Adipose tissue (tissue), 3 donors: ENCODE data around the gene PXN. TPM values are rescaled to one million over a fixed set of nuclear protein-coding genes. Genes with fewer than 3 reads are reported as not detected.

Experiments
- H3K27ac ChIP-seq: one replicate; pipeline ENCODE4 v1.5.1; 2013; ENCODE audit warnings: low read depth, low read length
- WGBS, 3 donors: extraction: QIAGEN DNeasy Blood & Tissue Kit; methylation state at CpG; one replicate each; pipeline ENCODE4 v1.1.7; 2013; 5-methylcytosine and 5-hydroxymethylcytosine counted together
- polyA plus RNA-seq, 3 donors: library from polyadenylated mRNA; stranded (reverse); fragments of 200-250 nt; gene quantifications; one replicate each; pipeline ENCODE4 v1.2.3, GENCODE V29; 2013
- donor health status: healthy with polysubstance abuse.
- donor health status: Bipolar disorder and iron deficiency.
- donor health status: healthy.

PXN gene
- polyA plus RNA-seq, result 100 to 1,000 TPM in 1 of 3 donors, 10 to 100 TPM in 2; 24.5 to 126 (median 77.4) TPM

DNA sequence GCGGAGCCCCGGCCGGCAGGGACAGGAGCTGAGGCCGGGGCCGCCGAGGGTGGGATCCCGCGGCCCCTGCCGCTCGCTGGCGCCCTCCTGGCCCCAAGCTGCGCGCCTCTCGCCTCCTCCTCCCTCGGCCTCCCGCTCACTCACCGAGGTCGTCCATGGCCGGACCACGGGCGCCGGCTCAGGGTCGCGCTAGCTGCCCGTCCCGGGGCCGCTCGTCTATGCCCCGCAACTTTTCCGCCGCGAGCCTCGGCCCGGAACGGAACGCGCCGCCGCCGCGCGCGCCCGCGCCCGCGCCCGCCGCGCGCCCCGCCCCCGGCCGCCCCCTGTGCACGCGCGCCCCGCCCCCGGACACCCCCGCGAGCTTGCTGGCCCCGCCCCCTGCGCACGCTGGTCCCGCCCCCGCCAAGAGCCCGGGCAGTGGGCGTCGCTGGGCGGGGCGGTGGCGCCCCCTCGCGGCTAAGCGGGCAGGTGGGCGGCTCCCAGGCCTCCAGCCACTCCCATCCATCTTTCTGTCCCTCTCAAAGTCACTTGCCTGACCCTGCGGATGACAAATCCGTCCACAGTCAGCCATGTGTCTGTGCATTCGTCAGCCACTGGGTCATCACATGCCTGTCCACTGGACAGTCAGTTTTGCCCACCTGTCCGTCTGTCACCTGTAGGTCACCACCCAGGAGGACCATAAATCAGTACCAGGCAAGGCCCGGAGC, at the start of gene PXN:
TSS of gene PXN (minus strand) at position 258 of the 707 bp plus-strand sequence. CDS start at position 157, 101 bp downstream.
- WGBS, 3 donors, result 1 to 2% (median 2%) methylated on average over 35 to 63 of the region's 81 CpGs
- H3K27ac ChIP-seq, result peak within 1 kb of the TSS; percentile 46

DNA sequence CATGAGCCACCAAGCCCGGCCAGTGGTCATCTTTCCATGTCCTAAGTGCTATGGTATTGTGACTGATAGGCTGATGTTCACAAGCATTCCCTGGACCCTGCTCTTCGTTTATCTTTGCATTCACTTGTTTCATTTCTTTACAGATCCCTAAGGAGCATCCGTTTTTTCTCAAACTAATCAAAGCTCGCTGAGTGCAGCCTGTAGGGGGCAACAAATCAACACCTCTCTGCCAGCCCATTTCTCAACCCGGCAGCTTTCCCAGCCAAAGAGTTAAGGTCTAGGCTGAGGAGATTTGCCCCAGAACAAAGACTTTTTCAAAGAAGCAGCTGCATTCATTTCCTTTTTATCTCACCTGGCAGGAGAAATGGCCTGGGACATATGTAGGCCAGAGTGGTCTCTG, 48.7 kb upstream of the PXN start:
- WGBS, 3 donors, result 55 to 64% (median 57%) methylated on average over 5 of the region's 5 CpGs
- H3K27ac ChIP-seq, result no peak overlapping the region

DNA sequence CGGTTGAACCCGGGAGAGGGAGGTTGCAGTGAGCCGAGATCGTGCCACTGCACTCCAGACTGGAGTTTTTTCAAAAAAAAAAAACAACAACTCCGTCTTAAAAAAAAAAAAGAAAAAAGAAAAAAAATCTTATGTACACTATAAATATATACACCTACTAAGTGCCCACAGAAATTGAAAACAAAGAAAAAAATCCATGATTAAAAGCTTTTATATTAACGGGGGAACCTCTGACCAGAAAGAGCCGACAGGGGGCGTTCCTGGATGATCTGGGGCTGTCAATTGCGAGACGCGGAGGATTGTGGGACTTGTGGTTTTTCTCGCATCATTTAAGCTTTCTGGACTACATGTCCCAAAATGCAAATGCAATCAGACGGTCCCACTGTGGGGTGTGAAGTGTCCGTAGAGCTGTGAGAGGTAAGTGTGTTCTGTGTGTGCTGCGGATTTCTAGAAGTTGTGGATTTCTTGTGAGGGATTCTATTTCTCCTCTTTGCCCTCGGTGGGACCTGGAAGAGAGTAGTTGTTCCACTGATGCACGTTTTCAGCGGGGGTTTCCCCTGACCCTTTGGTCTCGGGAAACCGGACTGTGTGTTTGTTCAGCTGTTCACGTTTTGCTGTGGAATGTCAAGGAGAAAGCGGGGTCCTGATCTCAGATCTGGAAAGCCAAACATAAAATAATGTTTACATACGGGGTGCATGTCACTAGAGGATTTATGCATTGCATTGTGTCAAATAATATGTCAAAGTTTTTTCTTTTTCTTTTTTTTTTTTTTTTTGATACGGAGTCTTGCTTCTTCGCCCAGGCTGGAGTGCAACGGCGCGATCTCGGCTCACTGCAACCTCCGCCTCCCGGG, 36.7 kb upstream of the PXN start, which contains the start of gene SIRT4:
TSS of gene SIRT4 (plus strand) at position 360 of the 854 bp plus-strand sequence. CDS start 1,241 bp downstream, outside the sequence.
- whole genome bisulfite sequencing, 3 donors, result 5 to 9% (median 9%) methylated on average over 31 of the region's 31 CpGs
- no peak within 1 kb of the TSS for H3K27ac ChIP-seq

DNA sequence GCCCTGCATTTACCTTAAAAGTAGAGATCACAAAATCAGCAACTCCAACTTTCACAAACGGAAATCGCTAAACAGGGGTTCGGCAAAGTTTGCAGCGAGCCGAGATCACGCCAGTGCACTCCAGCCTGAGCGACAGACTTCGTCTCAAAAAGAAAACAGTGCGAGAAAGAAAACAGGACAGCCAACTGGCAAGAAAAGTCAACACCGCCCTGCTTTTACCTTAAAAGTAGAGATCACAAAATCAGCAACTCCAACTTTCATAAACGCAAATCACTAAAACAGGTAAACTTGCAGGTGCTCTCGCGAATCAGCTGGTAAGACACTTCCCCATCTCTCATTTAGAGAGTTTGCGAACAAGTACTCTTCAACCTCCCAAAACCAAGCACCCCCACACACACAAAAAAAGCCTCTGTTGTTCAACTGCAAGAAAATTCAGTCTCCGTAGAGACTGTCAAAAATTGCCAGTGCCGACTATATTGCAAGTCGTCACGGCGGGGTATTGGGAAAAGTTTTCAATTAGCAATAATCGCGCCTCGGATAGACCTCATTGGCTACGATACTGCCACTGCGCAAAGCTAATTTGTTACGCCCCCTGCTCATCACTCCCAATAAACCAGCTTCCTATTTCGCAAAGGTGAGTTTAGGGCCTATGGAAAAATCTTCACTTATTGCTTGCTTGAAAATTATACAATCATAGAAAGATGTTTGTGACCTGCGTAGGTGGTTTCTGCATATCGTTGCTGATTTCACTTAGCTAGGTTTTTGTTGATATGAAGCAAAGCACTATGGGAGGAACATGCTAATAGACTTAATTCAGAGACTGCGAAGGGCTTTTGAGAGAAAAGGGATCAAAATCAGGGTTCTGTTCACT, 27.4 kb upstream of the PXN start, which contains the start of gene RNU4-1:
TSS of gene RNU4-1 (minus strand) at position 577 of the 871 bp plus-strand sequence.
- WGBS, 3 donors, result 0 to 1% (median 0%) methylated on average over 29 of the region's 29 CpGs
- H3K27ac ChIP-seq, result peak within 1 kb of the TSS; percentile 28

DNA sequence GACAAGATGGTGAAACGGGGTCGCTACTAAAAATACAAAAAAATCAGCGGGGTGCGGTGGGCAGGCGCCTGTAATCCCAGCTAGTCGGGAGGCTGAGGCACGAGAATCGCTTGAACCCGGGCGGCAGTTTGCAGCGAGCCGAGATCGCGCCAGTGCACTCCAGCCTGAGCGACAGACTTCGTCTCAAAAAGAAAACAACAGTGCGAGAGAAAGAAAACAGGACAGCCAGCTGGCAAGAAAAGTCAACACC, 26.8 kb upstream of the PXN start:
- WGBS, 3 donors, result 0% methylated on average over 17 of the region's 17 CpGs
- peak overlapping the region; percentile 28 for H3K27ac ChIP-seq

DNA sequence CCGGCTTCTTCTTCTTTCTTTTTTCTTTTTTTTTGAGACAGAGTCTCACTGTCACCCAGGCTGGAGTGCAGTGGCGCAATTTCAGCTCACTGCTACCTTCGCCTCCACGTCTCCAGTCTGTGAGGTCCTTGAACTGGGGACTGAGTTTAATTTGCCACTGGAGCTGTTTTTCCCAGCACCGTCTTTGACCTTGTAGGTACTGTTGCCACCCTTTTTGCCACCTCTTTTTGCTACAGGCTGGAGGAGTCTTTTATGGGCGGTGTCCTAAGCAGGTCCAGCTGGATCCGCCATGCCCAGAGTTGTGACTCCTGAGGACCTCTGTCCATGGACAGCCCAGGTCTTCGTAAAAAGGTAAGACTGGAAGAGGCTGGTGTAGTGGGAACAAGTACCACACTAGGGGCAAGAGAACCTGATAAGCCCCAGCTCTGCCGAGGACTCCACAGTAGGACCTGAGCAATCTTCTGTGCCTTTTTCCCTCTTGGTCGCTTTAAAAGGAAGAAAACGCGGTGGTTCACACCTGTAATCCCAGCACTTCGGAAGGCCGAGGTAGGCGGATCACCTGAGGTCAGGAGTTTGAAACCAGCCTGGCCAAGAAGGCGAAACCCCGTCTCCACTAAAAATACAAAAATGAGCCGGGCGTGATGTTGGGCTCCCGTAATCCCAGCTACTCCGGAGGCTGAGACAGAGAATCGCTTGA, 25.2 kb upstream of the PXN start:
- no peak overlapping the region for H3K27ac ChIP-seq

DNA sequence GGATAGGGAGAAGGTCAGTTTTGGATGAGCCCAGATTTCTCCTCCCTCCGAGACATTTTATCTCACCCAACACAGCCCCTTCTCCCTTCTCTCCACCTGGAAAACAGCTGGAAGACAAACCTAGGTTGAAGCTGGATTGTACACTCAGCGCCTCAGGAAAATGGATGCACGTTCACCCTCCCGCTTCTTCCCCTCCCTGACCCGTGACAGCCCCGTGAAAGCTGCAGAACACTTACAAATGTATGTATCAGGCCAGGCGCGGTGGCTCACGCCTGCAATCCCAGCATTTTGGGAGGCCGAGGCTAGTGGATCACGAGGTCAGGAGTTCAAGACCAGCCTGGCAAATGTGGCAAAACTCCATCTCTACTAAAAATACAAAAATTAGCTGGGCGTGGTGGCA, 22.0 kb upstream of the PXN start:
- no peak overlapping the region for H3K27ac ChIP-seq
- 81 to 91% (median 83%) methylated on average over 12 of the region's 12 CpGs for WGBS, 3 donors

More for the DNA sequence above, 25.2 kb upstream of the PXN start:
- WGBS, 3 donors, result 17 to 30% (median 27%) methylated on average over 22 of the region's 22 CpGs

DNA sequence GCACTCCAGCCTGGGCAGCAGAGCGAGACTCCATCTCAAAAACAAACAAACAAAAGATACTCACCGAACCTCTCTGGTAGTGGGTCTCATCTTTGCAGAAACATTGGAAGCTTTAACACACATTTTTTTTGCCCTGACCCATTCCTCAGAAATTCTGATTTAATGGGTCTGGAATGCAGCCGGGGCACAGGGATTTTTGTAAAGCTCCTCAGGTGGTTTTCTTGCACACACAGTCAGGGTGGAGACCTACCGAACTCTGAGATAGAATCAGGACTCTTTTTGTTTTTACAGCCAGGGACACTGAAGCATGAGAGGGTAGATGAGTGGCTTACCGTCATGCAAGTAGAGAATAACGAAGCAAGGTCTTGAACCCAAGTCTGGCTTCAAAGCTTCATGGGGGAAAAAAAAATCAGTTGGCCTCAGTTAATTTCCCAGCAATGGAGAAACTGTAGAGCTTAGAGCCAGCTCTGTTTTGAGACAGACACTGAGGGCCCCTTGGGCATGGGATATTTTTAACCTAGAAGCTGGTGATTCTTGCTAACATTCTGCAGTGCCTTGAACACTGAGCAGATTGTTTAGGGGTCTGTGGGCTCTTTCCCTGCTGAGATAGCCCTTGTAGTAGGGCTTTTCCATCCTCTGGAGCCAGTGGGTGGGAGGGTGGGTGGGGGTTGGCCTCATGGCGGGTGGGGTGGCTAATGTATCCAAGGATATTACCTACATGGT, 21.4 kb upstream of the PXN start:
- WGBS, 3 donors, result 66 to 73% (median 68%) methylated on average over 7 of the region's 7 CpGs

DNA sequence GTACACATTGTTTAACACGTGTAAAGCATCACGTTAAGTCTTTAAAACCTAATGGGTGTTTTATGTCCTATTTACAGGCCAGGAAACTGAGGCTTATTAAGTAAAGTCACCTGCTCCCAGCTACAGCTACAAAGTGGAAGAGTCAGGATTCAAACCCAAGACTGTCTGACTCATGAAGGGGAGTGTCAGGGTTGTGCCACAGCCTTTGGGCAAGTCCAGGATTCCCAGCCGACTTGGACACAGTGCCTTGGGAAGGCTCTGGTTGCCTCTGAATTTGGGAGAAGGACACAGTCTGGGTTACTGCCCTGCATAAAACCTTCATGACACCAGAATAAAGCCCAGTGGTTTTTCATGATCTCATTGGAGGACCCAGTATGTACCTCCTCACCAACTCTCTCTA, 18.9 kb upstream of the PXN start:
- WGBS, 3 donors, result 78 to 90% (median 85%) methylated on average over 3 of the region's 3 CpGs
- no peak overlapping the region for H3K27ac ChIP-seq

More for the DNA sequence above, 21.4 kb upstream of the PXN start:
- H3K27ac ChIP-seq, result no peak overlapping the region

DNA sequence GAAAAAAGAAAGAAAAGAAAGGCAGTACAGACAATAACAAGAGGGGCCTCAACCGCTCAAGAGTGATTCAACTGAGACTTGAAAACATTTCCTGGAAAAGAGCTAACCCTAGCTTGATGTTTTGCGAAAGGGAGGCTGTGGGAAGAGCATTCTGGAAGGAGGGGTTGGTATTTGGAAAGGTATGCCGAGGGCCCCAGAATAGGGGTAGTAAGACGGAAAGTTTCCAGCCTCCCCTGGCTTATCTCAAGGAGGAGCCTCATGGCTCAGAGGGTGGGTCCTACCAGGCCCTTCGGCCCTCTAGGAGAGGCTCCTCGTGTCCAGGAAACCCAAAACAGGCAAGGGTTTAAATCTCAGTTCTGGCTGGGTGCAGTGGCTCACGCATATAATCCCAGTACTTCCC, 17.8 kb upstream of the PXN start:
- no peak overlapping the region for H3K27ac ChIP-seq
- WGBS, 3 donors, result 79 to 81% (median 79%) methylated on average over 7 of the region's 7 CpGs

DNA sequence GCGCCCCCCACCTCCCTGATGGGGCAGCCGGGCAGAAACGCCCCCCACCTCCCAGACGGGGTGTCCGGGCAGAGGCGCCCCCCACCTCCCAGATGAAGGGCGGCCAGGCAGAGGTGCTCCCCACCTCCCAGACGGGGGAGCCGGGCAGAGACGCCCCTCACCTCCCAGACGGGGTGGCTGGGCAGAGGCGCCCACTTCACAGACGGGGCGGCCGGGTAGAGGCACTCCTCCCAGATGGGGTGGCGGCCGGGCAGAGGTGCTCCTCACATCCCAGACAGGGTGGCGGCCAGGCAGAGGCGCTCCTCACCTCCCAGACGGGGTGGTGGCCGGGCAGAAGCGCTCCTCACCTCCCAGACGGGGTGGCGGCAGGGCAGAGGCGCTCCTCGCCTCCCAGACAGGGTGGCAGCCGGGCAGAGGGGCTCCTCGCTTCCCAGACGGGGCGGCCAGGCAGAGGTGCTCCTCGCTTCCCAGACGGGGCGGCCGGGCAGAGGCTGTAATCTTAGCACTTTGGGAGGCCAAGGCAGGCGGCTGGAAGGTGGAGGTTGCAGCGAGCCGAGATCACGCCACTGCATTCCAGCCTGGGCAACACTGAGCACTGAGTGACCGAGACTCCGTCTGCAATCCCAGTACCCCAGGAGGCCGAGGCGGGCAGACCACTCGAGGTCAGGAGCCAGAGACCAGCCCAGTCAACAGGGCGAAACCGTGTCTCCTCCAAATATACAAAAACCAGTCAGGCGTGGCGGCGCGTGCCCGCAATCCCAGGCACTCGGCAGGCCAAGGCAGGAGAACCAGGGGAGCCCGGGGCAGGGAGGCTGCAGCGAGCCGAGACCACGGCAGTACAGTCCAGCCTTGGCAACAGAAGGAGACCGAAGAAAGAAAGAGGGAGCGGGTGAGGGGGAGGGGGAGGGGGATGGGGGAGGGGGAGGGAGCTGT, 12.9 kb upstream of the PXN start:
- H3K27ac ChIP-seq, result no peak overlapping the region
- WGBS, 3 donors, result 93 to 96% (median 95%) methylated on average over 37 to 55 of the region's 57 CpGs

DNA sequence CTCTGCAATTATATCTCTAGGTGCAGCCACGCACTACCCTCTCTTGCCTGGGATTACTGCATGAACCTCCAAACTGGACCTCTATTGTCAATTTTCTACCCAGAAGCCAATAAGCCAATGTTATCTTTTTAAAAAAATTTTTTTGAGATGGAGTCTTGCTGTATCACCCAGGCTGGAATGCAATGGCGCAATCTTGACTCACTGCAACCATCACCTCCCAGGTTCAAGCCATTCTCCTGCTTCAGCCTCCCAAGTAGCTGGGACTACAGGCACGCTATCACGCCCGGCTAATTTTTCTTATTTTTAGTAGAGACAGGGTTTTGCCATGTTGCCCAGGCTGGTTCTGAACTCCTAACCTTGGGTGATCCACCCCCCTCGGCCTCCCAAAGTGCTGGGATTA, 11.2 kb upstream of the PXN start:
- H3K27ac ChIP-seq, result no peak overlapping the region
- WGBS, 3 donors, result 91 to 96% (median 92%) methylated on average over 6 of the region's 6 CpGs

DNA sequence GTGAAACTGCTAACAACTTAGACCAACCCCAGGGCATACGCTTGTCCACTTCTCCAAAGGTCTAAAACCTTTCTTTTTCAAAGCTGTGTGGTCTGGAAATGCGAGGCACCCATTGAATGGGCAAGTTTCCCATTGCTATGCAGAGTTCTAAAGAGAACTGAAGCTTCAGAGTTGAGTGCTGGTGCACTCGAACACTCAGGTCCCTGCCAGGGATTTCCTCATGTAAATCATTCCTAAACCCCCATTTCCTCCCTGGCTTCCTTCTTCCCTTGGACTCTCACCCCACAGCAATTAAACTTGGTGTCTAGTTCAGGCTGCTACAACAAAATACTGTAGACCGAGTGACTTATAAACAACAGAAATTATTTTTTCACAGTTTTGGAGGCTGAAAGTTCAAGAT, 2.2 kb upstream of the PXN start:
- no peak overlapping the region for H3K27ac ChIP-seq
- WGBS, 3 donors, result 36 to 60% (median 41%) methylated on average over 4 of the region's 4 CpGs

DNA sequence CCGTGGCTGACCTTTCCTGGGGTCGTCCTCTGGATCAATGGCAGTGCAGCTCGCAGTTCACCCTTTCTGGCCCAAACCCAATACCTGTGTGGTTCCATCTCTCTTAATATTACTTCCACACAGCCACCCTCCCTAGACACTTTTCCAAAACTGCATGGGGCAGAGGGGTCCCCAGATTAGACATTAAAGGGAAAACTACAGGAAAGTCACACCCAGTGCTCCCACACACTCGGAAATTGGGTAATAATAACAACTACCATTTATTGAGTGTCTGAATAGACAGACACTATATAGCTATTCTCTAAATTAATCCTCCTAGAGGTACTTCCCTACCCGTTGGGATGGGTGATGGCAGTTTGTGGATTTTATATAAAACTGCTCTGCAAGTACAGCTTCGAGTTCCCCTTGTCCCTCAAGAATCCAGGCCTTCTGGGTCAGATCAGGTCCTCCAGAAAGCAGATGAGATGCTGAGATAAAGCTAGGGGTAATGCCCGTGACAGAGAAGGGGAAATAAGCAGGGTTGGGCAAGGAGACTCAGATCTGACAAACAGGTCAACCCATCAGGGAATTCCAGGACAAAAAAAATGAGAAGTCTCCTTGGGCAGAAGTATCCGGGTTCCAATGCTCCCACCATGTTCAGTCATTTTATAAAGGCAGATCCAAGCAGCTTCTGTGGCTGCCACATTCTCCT, 795 bp upstream of the PXN start:
- WGBS, 3 donors, result 29 to 37% (median 33%) methylated on average over 8 of the region's 8 CpGs
- H3K27ac ChIP-seq, result no peak overlapping the region

DNA sequence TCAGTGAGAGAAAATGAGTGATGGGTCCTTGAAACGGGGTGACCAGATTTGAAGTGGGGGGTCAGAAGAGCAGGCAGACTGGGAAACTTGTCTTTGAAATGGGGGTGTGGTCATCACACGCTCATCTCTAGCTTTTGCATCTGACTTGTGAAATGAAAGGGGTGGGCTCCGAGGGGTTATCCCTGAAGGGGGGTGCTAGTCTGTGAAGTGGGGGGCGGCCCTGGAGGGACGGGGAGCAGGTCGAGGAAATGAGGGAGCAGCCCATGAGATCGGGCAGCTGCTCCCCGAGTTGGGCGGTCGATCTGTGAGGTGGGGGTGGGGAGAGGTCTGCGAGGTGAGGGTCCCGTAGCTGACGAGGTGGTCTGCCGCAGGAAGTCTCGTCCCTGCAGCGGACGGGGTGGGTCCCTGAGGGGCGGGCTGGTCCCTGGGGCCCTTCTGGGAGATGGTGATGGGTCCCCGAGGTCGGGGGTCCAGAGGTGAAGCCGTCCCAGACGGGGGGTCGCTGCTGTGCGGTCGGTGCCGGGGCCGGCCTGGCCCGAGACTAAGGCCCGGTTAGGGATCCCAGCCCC, 542 bp downstream of the PXN start:
- H3K27ac ChIP-seq, result peak overlapping the region; percentile 46

More for the DNA sequence above, 542 bp downstream of the PXN start:
- WGBS, 3 donors, result 1 to 2% (median 2%) methylated on average over 27 to 29 of the region's 29 CpGs
